Fibroblast of skin of scalp (primary cell): ENCODE results near the gene PCMT1.
"Not testable (repeated sequence)": the region's sequence is repeated elsewhere in the genome, so short reads cannot be mapped to it uniquely, and the experiment has no call there.

ENCODE experiments used
- DNase-seq: peaks from one replicate; pipeline ENCODE4 v3.0.0-alpha.2; 2013

Gene PCMT1

DNA sequence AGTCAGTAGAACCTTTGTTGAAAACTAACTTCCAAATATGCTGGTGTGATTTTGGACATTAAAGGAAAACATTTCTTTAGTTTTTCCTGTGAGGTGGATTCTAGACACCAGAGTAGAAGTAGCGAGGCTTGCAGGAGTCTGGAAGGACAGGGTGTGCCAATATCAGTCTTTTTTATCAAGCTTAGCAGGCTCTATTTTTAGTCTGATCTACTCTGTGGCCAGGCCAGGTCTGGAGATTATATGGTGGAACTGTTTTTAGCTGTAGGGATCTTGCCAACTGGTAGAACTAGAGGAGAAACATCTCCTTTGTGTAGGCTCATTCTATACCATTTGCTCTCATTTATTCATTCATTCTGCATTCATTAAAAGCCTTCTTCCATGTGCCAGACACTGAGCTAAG lies 72.0 kb downstream of the PCMT1 start:
- DNase-seq: no peak

DNA sequence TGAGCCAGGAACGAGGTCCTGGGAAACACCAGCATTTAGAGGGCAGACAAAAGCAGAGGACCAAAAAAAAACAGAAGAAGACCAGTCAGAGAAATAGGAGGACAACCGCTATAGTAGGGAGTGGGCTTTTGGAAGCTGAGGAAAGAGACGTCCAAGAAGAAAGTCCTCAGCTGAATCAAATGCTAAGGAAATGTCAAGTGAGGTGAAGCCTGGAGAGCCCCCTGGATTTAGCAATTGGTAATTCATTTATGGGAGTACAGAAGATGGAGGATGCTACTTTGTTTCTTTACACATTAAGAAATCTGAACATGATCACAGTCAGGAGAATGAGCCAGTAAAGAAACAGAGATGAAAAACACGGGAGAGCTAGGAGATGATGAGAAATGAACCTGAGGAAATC lies 73.5 kb downstream of the PCMT1 start:
- no peak for DNase-seq

DNA sequence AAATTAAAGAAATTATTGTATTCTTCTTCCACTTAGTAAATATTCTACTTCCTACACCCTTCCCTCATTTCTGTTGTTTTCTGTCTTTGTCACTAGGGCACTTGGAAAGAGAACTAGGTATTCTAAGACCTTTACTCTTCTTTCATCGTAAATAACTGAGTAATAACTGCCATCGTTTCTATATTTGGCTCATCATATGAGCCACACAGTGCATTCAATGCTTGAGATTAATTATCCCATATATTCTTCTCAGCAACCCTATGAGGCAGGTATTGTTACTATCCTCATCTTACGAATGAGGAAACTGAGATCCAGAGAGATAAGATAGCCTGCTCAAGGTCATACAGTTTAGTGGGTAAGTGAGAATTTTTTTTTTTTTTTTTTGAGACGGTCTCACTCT lies 75.8 kb downstream of the PCMT1 start:
- no peak for DNase-seq

GRCh38 chr6:149830731-149831307 lies 81.3 kb downstream of the PCMT1 start:
- DNase-seq: peak; percentile 81

GRCh38 chr6:149831308-149831820 lies 81.8 kb downstream of the PCMT1 start:
- DNase-seq: no peak

GRCh38 chr6:149833651-149834050 lies 84.1 kb downstream of the PCMT1 start:
- DNase-seq: no peak

DNA sequence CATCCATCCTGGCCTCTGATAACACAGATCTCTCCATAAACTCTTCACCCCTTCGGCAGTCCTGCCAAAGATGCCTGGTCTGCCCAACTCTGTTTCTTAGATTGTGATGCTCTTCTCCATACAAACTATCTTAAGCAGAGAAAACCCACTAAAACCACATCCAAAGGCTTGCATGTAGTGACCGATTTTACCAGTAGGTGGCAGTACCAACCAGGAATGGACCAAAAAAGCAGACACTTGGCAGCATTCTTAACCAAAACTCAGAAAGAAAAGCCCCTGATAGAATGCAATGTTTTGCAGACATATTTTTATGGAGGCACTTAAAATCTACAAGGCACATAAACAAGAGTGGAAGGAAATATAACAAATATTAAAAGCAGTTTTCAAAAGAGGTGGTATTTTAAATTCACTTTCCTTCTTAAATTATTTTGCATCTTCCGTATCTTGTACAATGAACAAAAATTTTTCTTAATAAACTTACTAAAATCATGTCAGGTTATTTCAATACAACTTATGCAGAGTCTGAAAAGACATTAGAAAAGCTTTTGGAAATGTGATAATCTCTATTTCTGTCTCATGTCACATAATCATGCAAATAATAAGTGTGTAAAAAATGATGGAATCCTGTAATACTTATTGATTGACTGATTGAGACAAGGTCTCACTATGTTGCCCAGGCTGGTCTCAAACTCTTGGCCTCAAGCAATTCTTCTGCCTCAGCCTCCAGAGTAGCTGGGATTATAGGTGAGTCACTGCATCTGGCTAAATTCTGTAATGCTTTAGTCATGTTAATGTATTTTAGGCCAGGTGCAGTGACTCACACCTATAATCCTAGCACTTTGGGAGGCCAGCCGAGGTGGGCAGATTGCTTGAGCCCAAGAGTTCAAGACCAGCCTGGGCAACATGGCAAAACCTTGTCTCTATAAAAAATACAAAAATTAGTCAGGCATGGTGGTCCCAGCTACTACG lies 85.3 kb downstream of the PCMT1 start:
- peak; percentile 72 for DNase-seq

GRCh38 chr6:149840345-149841075 lies 91.0 kb downstream of the PCMT1 start:
- DNase-seq: peak; percentile 80

DNA sequence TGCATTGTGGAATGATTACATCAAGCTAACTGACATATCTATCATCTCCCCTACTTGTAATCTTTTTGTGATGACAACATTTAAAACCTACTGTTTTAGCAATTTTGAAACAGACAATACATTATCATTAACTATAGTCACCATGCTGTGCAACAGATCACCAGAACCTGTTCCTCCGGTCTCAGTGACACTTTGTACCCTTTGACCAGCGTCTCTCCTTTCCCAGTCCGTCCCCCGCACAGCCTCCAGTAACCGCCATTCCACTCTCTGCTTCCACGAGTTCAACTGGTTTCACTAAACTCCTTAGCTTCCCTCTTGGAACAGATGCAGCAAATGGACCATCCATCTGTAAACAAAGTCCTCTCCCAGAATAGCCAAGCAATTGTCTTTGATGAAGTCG lies 92.8 kb downstream of the PCMT1 start:
- no peak for DNase-seq

- no peak for DNase-seq
Measured at GRCh38 chr6:149843051-149843633, 93.6 kb downstream of the PCMT1 start.

DNA sequence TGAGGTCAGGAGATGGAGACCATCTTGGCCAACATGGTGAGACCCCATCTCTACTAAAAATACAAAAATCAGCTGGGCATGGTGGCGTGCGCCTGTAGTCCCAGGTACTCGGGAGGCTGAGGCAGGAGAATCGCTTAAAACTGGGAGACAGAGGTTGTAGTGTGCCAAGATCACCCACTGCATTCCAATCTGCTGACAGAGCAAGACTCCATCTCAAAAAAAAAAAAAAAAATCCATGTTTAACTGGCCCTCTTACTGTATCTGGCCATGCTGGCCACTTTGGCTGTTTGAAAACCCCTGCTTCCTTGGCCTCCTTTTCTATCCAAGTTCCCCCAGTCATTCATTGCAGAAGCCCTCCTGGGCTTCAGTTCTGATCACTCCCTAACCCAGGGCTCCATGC lies 94.5 kb downstream of the PCMT1 start:
- DNase-seq: peak; percentile 57

DNA sequence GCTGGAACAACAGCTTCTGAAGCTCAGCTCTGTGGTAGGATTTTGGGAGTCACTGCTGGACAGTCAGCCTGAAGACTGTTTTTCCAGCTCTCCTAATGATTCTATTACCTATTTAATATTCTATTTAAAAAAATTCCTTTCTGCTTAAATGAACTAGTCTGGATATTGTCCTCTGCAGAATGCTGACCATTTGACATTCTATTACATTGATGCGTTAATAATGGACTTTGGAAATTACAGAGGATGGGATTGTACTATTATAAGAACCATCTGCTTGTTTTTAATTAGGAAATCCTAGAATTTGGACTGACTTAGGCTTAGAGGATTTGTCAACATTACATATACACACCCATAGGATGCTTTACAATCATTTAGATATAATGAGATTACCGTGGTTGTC lies 94.9 kb downstream of the PCMT1 start:
- DNase-seq: no peak

DNA sequence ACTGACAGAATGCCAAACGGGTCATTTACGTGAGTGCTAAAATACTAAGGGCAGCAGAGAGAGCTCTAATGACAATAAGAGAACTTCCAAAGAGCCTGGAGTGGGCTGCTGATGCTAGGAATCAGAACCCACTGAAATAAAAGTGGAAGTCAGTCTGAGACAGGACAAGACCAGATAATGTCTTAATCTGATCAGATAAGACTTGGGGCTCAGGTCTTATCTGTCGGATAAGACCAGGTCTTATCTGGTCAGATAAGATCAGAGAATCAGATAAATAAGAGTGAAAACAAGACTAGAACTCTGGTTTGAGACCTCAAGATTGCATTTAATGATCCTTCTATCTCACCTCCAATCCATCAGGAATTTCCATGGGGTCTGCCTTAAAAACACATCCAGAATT lies 96.0 kb downstream of the PCMT1 start:
- no peak for DNase-seq

GRCh38 chr6:149846321-149846720 lies 96.8 kb downstream of the PCMT1 start:
- peak; percentile 77 for DNase-seq

GRCh38 chr6:149847939-149848267 lies 98.4 kb downstream of the PCMT1 start:
- DNase-seq: no peak

- not testable (repeated sequence) for DNase-seq
Measured at GRCh38 chr6:149848343-149848742, 98.8 kb downstream of the PCMT1 start.

DNA sequence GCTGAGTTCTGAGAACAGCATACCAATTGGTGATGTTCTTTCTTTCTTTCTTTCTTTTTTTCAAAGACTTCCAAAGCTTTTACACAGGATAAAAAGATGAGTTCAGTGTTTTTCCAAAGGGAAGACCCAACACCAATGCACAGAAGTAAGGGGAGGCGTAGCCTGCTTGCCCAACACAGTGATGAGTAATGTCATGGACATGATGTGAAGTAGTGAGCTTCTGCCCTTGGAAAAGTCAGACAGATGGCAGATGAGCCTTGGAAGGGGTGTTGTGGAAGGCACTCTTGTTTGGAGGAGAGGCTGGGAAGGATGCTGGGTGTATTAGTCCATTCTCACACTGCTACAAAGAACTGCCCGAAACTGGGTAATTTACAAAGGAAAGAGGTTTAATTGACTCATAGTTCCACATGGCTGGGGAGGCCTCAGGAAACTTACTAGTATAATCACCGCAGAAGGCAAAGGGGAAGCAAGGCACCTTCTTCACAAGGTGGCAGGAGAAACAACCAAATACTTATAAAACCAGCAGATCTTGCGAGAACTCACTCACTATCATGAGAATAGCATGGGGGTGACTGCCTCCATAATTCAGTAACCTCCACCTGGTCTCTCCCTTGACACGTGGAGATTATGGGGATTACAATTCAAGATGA lies 102.0 kb downstream of the PCMT1 start:
- DNase-seq: peak; percentile 75

DNA sequence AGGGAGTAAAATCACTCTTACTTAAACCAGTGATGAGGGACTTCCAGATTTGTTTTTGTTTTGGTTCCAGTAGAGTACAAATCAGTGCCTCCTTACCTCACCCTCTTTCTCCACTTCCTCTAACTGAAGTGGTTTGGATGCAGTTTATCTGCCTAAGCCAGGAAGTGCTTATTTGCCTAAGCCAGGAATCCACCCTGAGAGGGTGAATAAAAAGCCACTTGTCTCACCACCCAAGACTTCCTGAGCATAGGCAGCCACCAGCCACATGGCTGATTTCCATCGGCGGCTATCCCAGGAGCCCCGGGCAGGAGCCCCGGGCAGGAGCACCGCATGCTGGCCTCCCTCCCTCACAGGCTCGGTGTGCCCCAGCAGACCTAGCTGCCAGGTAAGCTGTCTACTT lies 102.6 kb downstream of the PCMT1 start:
- DNase-seq: no peak

GRCh38 chr6:149852881-149853280 lies 103.3 kb downstream of the PCMT1 start:
- no peak for DNase-seq

GRCh38 chr6:149854017-149854416 lies 104.5 kb downstream of the PCMT1 start:
- DNase-seq: not testable (repeated sequence)

- peak; percentile 44 for DNase-seq
Measured at GRCh38 chr6:149854532-149854931, 105.0 kb downstream of the PCMT1 start.

DNA sequence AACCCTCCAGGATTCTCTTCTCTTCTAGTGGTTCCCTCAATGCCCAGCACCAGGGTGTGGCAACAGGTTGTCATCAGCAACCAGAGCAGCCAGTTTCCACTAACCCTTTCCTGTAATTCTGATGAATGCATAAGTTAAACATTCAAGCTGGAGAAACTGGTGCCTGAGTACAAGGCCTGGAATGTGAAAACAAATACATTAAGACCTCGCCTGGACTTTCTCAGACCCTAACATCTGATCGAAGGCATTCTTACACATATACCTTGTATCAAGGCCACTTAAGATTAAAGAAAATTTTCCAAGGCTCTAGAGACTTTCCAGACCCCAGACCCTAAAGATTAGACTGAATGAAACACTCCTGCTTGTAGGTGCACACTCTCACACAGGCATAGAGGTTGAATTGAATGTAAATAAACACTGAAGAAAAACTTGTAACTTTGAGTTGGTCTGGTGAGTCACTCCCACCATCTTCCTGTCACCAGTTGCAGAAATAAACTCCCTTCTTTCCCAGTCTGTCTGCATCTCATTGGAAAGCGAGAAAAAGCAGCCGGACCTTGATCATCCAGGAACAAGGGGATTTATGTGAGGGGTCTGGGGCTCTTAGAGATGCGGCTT lies 105.6 kb downstream of the PCMT1 start:
- DNase-seq: peak; percentile 93
